Middle frontal gyrus (tissue), 1 donor: ENCODE data around the gene NSRP1.
"Not testable (repeated sequence)": the region's sequence is repeated elsewhere in the genome, so short reads cannot be mapped to it uniquely, and the experiment has no call there.

Experiments used
- DNase-seq: peaks from one replicate; pipeline ENCODE4 v3.0.0-alpha.2; 2015; ENCODE audit warnings: low spot score; ENCODE audit errors: extremely low spot score

NSRP1 gene

GRCh38 chr17:30118635-30119034, 2.0 kb downstream of the NSRP1 start:
- DNase-seq: not testable (repeated sequence)

DNA sequence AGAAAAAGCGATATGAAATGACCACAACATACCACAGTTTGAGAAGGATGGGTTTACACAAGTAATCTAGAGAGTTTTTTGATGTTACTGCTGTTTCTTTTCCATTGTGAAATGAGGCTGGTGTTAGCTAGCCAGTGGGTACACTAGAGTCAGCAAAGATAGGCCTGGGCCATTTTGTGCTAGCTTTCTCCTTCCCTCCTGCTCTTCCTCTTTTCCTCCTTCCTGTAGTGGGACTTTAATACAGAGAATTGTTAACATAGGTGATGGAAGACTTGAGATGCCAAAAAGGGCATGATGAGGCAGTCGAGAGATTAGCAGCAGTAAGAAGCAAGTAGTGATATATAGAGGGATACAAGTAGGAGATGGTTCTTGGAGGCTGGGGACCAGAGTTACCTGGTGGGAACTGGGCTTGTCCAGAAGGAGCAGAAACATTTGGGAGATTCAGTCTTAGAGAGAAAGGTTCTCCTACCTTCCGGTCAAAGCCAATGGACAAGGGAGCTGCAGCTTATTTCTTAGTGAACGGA, 7.7 kb downstream of the NSRP1 start:
- DNase-seq: no peak

- no peak for DNase-seq
These were observed 13.5 kb downstream of the NSRP1 start for GRCh38 chr17:30130121-30130520.

DNA sequence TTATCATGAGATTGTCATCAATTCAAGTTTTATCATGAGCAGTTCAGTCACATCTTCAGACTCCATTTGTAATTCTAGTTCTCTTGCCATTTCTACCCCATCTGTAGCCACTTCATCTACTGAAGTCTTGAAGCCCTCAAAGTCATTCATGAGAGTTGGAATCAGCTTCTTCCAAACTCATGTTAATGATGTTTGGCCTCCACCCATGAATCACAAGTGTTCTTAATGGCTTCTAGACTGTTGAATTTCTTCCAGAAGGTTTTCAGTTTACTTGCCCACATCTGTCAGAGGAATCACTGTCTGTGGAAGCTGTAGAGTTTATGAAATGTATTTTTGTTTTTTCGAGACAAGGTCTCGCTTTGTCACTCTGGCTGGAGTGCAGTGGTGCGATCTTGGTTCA, 16.0 kb downstream of the NSRP1 start:
- no peak for DNase-seq

DNA sequence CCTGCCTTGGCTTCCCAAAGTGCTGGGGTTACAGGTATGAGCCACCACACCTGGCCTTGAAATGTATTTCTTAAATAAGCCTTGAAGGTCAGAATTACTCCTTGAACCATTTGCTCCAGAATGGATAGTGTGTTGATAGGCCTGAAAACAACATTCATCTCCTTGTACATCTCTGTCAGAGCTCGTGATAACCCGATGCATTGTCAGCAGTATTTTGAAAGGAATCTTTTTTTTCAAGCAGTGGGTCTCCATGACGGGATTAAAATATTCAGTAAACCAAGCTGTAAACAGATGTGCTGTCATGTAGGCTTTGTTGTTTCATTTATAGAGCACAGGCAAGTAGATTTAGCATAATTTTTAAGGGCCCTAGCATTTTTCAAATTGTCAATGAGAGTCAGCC, 16.6 kb downstream of the NSRP1 start:
- DNase-seq: no peak

- no peak for DNase-seq
These were observed 17.9 kb downstream of the NSRP1 start for GRCh38 chr17:30134551-30134950.

DNA sequence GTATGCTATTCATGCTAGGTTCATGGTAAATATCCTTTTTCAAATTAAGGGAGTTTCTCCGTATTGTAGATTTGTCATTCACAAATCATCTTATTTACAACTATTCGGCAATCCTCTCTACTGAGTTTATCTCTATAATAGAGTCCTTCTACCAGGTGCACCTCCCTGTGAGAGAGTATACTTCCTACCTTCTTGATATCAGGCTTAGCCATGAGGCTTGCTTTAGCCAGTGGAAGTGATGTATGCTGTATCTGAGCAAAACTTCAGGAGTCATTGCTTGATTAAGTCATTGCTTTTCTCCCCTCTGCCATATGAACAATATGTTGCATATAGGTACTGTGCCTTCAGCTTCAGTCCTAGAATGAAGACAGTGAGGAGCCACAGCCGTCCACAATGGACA, 20.5 kb downstream of the NSRP1 start:
- no peak for DNase-seq

DNA sequence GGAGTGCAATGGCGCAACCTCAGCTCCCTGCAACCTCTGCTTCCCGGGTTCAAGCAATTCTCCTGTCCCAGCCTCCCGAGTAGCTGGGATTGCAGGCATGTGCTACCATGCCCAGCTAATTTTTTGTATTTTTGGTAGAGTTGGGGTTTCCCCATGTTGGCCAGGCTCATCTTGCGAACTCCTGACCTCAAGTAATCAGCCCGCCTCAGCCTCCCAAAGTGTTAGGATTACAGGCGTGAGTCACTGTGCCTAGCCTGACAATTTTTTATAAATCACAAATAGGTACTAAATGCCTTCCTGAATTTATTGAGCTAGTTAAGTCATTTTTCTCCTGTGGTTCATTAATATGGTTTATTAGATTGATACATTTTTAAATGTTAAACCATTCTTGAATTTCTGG, 31.2 kb downstream of the NSRP1 start:
- DNase-seq: not testable (repeated sequence)

DNA sequence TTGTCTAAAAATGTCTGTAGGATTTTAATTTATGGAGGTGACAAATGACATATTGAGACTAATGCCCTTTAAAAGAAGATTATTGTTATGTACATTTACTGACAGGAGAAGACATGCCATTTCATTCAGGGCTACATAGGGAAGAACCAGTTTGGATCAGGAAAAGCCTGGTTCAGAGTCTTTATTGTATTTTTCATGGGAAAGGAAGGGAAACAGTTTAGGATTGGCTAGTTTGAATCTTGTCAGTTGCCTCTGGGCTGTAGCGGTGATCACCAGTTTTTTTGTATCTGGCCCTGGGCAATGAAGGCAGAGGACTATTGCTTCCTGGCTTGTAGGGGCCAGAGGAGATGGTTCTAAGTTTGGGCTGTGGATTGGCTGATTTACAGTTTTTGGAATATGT, 31.8 kb downstream of the NSRP1 start:
- no peak for DNase-seq

- no peak for DNase-seq
These were observed 34.9 kb downstream of the NSRP1 start for GRCh38 chr17:30151471-30151870.

GRCh38 chr17:30153463-30153862, 36.8 kb downstream of the NSRP1 start:
- no peak for DNase-seq

DNA sequence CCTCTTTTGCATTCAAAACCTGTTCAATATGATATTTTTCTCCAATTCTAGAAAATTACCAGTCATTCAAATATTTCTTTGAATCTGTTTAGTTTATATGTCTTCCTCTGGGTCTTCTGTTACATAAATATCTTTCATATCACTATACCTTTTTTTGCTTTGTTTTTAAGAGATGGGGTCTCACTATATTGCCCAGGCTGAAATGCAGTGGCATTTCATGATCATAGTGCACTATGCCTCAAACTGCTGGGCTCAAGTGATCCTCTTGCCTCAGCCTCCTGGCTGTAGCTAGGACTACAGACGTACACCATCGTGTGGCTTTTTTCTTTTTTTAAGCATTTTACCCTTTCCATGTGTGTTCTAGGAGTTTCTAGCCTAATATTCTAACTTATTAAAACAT, 38.8 kb downstream of the NSRP1 start:
- no peak for DNase-seq

DNA sequence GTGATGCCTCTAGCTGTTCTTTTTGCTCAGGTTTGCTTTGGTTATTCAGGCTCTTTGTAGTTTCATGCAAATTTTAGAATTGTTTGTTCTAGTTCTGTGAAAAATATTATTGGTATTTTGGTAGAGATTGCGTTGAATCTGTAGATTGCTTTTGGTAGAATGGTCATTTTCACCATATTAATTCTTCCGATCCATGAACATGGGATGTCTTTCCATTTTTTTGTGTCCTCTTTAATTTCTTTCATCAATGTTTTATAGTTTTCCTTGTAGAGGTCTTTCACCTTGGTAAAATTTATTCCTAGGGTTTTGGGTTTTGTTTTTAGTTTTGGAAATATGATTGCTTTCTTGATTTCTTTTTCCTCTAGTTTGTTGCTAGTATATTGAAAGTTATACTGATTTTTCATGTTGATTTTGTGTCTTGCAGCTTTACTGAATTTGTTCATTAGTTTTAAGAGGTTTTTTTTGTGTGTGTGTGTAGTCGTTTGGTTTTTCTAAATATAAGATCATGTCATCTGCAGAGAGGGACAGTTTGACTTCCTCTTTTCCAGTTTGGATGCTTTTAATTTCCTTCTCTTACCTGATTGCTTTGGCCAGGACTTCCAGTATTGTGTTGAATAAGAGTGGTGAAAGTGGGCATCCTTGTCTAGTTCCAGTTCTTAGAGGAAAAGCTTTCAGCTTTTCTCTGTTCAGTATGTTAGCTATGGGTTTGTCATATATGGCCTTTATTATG, 42.4 kb downstream of the NSRP1 start:
- no peak for DNase-seq

DNA sequence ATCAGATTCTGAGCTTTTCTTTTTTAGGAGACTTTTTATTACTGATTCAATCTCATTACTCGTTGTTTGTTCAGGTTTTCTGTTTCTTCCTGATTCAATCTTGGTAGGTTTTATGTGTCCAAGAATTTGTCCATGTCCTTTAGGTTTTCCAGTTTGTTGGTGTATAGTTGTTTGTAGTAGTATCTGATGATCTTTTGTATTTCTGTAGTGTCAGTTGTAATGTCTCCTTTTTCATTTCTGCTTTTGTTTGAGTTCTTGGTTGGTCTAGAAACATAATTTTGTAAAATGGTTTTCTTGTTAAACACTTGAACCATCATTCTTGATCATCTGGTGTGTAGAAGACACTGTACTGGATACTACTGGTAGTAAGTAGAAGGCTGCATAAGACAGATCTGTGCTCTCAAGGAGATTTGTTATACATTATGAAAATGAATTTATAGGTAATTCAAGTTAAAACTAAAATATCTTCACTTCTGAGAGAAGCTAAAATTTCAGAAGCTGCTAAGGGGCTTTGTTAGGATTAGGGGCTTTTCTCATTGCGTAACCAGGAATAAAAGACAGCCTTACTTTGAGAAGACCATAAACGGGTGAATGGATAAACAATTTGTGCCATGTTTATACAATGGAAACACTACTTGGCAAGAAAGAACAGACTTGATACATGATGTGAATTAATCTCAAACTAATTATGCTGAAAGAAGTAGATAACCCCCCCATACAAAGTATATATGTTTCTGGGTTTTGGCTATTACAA, 44.0 kb downstream of the NSRP1 start:
- DNase-seq: no peak

- DNase-seq: no peak
These were observed 45.0 kb downstream of the NSRP1 start for GRCh38 chr17:30161601-30162000.

- no peak for DNase-seq
These were observed 47.9 kb downstream of the NSRP1 start for GRCh38 chr17:30164531-30164930.

GRCh38 chr17:30165147-30165546, 48.5 kb downstream of the NSRP1 start:
- no peak for DNase-seq

GRCh38 chr17:30165960-30166359, 49.3 kb downstream of the NSRP1 start:
- DNase-seq: no peak

GRCh38 chr17:30170415-30170987, 53.9 kb downstream of the NSRP1 start:
- DNase-seq: no peak

DNA sequence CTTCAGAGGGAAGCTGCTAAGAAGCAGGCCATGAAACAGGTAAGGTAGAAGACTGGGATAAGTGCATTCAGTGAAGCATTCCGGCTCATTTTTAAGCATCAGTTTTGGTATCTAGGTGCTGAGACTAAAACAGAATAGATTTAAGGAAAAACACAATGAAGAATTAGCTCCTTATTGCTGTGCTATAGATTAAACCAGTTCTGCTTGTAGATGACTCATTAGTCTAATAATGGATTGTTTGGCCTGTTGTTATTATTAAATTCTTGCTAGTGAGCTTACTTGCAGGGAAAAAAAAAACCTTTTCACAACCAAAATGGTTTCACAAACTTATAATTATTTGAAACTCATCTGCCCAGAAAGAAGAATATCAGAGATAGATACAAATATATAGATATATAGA, 55.9 kb downstream of the NSRP1 start:
- no peak for DNase-seq

DNA sequence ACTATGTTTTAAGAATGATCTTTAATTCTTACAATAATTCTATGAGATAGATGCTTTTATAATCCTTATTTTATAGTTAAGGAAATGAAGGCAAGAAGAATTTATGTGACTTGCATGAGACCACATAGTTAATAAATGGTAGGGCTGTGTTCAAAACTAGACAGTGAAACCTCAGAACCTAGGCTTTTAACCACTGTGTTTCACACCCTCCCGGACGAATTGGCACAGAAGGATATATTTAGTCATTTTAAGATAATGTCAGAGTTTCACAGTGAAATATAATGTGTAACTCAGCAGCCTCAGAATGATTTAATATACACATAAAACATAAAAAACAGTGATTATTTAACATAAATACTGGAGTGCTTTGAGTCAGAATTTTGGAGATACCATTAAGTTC, 57.0 kb downstream of the NSRP1 start:
- DNase-seq: no peak

DNA sequence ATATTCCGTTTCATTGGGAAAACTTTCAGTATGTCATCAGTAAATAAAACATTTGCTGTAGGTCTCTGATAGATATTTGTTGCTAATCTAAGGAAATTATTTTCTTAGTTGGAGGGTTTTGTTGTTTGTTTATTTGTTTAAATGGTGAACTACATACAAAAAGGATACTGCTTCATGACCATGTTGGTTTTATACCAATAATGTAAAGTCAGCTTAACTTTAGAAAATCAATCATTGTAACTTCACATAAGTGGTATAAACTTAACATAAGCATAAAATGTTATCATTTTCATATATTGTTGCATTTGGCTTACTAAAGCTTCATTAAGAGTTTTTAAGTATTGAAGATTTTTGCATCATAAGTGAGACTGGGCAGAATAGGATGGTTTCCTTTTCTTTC, 57.9 kb downstream of the NSRP1 start:
- no peak for DNase-seq
